Vagina (tissue), 2 donors: ENCODE results near the gene MAGEF1. TPM values are rescaled to one million over a fixed set of nuclear protein-coding genes. Genes with fewer than 3 reads are reported as not detected.

Experiments used
- DNase-seq, 2 donors: peaks; one replicate each; pipeline ENCODE4 v3.0.0-alpha.2; 2017; ENCODE audit errors: extremely low spot score in 2 of 2
- H3K27ac ChIP-seq: fragments of 200-600 bp; sonication (generic); one replicate; pipeline ENCODE4 v1.5.1; 2019
- H3K27me3 ChIP-seq: fragments of 200-600 bp; sonication (generic); one replicate; pipeline ENCODE4 v1.5.1; 2019
- H3K36me3 ChIP-seq, 2 donors: fragments of 200-600 bp; sonication (generic); one replicate each; pipeline ENCODE4 v1.5.1; 2017 to 2019
- H3K4me1 ChIP-seq: fragments of 200-600 bp; sonication (generic); one replicate; pipeline ENCODE4 v1.5.1; 2019
- H3K4me3 ChIP-seq, 2 donors: fragments of 200-600 bp; sonication (generic); 1 replicate in 1 of 2; 2 replicates in 1 of 2; pipeline ENCODE4 v1.5.1; 2016 to 2019
- H3K9me3 ChIP-seq: fragments of 200-600 bp; sonication (generic); one replicate; pipeline ENCODE4 v1.5.1; 2019
- POLR2A ChIP-seq, 2 donors: fragments of 450-650 bp; IDR thresholded peaks; one replicate each; pipeline ENCODE4 v1.6.1; 2017; ENCODE audit warnings: antibody characterized with exemption in 2 of 2, mild to moderate bottlenecking in 2 of 2, moderate library complexity in 2 of 2
- POLR2AphosphoS5 ChIP-seq, 2 donors: sonication (generic); formaldehyde crosslinking; IDR thresholded peaks; one replicate each; pipeline ENCODE4 v1.9.0; 2017; ENCODE audit warnings: antibody characterized with exemption in 2 of 2, mild to moderate bottlenecking in 2 of 2, low read depth in 1 of 2; ENCODE audit not compliant: insufficient read depth in 1 of 2
- intact Hi-C: fragments of 100-400 bp; cut with DNase I; formaldehyde crosslinking; loops from one replicate; pipeline ENCODE4 v1.15.1; 2023
- total RNA-seq: library from RNA; depleted of rRNA; stranded (reverse); fragments of >200 nt; gene quantifications from one replicate; pipeline ENCODE4 v1.2.3, GENCODE V29; 2016
- TF ChIP-seq, protein P1 (sequence below), 3 experiments: fragments of 450-650 bp in 2 of 3; fragments of 200-600 bp in 1 of 3; sonication (generic) in 1 of 3; IDR thresholded peaks; one replicate each; pipeline ENCODE4 v1.5.1; 2017 to 2019; ENCODE audit warnings: antibody characterized with exemption in 3 of 3, mild to moderate bottlenecking in 2 of 3, moderate library complexity in 2 of 3

MAGEF1 gene
- total RNA-seq, 1 donor from 2014 or later = 25.5 TPM

DNA sequence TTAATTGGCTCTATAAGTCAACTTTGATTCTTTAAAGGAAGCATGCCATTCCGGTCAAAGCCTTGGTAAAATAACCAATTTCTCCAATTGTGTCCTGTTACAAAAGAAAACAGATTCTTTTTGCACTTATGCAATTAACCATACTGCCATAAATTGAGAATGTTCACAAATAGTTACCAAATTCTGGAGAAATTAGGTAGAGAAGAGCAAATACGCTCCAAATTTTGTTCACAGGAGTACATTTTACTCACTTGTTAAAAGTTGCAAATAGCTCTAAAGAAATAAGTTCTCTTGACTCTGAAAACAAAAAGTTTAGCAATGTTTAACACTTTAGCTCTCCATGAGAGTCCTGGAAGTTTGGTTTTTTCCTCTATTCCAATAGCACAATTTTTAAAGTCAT lies 11.1 kb downstream of the MAGEF1 start:
- no peaks in the 10 kb centered on the region for H3K4me1 ChIP-seq
- DNase-seq = no peak
- intact Hi-C loops = no loop called here
- no peaks in the 10 kb centered on the region for H3K9me3 ChIP-seq
- H3K27me3 ChIP-seq = no peaks in the 10 kb centered on the region
- no peaks in the 10 kb centered on the region for H3K36me3 ChIP-seq
- H3K4me3 ChIP-seq = no peak overlapping the region
- TF ChIP-seq POLR2AphosphoS5 (IDR thresholded peaks at IDR 0.05; ENCODE audit: insufficient read depth in 1 of 2, low read depth in 1 of 2) = no peak
- TF ChIP-seq, protein P1, sequence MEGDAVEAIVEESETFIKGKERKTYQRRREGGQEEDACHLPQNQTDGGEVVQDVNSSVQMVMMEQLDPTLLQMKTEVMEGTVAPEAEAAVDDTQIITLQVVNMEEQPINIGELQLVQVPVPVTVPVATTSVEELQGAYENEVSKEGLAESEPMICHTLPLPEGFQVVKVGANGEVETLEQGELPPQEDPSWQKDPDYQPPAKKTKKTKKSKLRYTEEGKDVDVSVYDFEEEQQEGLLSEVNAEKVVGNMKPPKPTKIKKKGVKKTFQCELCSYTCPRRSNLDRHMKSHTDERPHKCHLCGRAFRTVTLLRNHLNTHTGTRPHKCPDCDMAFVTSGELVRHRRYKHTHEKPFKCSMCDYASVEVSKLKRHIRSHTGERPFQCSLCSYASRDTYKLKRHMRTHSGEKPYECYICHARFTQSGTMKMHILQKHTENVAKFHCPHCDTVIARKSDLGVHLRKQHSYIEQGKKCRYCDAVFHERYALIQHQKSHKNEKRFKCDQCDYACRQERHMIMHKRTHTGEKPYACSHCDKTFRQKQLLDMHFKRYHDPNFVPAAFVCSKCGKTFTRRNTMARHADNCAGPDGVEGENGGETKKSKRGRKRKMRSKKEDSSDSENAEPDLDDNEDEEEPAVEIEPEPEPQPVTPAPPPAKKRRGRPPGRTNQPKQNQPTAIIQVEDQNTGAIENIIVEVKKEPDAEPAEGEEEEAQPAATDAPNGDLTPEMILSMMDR (IDR thresholded peaks at IDR 0.05) = no peak
- no peak for TF ChIP-seq POLR2A (IDR thresholded peaks at IDR 0.05)
- H3K27ac ChIP-seq = no peak overlapping the region

DNA sequence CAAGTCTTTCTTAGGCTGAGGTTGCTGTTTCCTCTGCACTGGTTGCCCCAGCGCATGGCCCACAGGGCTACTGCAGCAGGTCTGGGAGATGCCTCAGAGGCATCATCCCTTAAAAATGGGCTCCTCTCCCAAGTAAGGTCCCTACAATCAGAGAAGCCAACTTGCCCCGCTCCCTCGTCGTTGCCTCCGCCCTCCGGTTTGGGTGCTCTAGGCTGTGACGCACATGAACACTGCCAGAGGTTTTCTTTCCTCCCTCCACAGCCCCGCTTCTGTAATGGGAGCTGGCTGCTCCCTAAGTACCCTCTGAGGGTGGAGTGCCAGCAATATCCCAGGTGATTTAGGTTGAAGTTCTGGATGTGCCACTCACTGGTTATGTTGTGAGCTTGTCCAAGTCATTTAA lies 14.0 kb downstream of the MAGEF1 start:
- H3K27ac ChIP-seq = no peak overlapping the region
- H3K4me3 ChIP-seq = no peak overlapping the region
- H3K27me3 ChIP-seq = no peaks in the 10 kb centered on the region
- H3K4me1 ChIP-seq = peaks cover 23% of the 10 kb centered on the region
- DNase-seq = no peak
- no peak for TF ChIP-seq POLR2AphosphoS5 (IDR thresholded peaks at IDR 0.05; ENCODE audit: insufficient read depth in 1 of 2, low read depth in 1 of 2)
- no peak for TF ChIP-seq POLR2A (IDR thresholded peaks at IDR 0.05)
- intact Hi-C loops = no loop called here
- no peaks in the 10 kb centered on the region for H3K36me3 ChIP-seq
- no peaks in the 10 kb centered on the region for H3K9me3 ChIP-seq

- intact Hi-C loops = no loop called here
- no peak for DNase-seq
- no peak overlapping the region for H3K27ac ChIP-seq
- no peaks in the 10 kb centered on the region for H3K9me3 ChIP-seq
- no peak overlapping the region for H3K4me3 ChIP-seq
- no peaks in the 10 kb centered on the region for H3K27me3 ChIP-seq
- TF ChIP-seq, protein P1 (IDR thresholded peaks at IDR 0.05) = no peak
- TF ChIP-seq POLR2AphosphoS5 (IDR thresholded peaks at IDR 0.05; ENCODE audit: insufficient read depth in 1 of 2, low read depth in 1 of 2) (no peak), POLR2A (IDR thresholded peaks at IDR 0.05) (no peak)
- peaks cover 34% of the 10 kb centered on the region for H3K4me1 ChIP-seq
- H3K36me3 ChIP-seq = no peaks in the 10 kb centered on the region
Measured at GRCh38 chr3:184696697-184697096, 15.2 kb downstream of the MAGEF1 start.

- H3K9me3 ChIP-seq = no peaks in the 10 kb centered on the region
- H3K4me3 ChIP-seq = no peak overlapping the region
- H3K27me3 ChIP-seq = no peaks in the 10 kb centered on the region
- no peak for TF ChIP-seq POLR2A (IDR thresholded peaks at IDR 0.05)
- TF ChIP-seq, protein P1 (IDR thresholded peaks at IDR 0.05) = no peak
- no peak for TF ChIP-seq POLR2AphosphoS5 (IDR thresholded peaks at IDR 0.05; ENCODE audit: insufficient read depth in 1 of 2, low read depth in 1 of 2)
- H3K4me1 ChIP-seq = peaks cover 51% of the 10 kb centered on the region
- peak overlapping the region; percentile 58 for H3K27ac ChIP-seq
- intact Hi-C loops = no loop called here
- H3K36me3 ChIP-seq = no peaks in the 10 kb centered on the region
- DNase-seq = no peak
Measured at GRCh38 chr3:184694716-184695115, 17.1 kb downstream of the MAGEF1 start.

DNA sequence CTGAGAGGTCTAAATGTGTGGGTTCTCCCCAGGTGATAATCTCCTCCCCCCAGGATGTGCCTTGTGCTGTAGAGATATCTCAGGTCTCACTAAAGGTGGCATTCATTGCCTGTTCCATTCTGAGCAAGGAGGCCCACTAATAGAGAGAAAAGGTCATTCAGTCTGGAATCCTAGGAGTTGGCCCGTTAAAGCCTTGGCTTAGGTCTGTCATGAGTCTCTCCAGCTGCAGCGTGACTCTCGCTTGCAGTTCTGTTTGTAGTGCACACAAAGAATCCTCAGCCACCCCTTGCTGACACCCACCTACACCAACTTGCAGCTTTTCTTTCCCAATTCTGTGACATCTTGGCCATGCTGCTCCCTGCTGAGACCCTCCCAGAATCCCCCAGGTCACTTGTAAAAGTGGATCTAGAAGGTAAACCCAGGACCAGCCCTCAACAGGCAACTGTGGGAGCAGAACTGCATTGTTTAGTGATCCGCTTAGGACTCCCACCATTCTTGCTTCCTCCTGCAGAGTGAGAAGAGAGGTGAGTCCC lies 17.7 kb downstream of the MAGEF1 start:
- Histone ChIP-seq H3K9me3 (no peaks in the 10 kb centered on the region), H3K27me3 (no peaks in the 10 kb centered on the region), H3K4me3 (no peak overlapping the region), H3K27ac (peak overlapping the region; percentile 58), H3K36me3 (no peaks in the 10 kb centered on the region), H3K4me1 (peaks cover 57% of the 10 kb centered on the region)
- DNase-seq = no peak
- TF ChIP-seq POLR2A (IDR thresholded peaks at IDR 0.05) (no peak), POLR2AphosphoS5 (IDR thresholded peaks at IDR 0.05; ENCODE audit: insufficient read depth in 1 of 2, low read depth in 1 of 2) (no peak)
- TF ChIP-seq, protein P1 (IDR thresholded peaks at IDR 0.05) = no peak
- intact Hi-C loops = no loop called here
